ENCODE results near the gene BIK.

DNA sequence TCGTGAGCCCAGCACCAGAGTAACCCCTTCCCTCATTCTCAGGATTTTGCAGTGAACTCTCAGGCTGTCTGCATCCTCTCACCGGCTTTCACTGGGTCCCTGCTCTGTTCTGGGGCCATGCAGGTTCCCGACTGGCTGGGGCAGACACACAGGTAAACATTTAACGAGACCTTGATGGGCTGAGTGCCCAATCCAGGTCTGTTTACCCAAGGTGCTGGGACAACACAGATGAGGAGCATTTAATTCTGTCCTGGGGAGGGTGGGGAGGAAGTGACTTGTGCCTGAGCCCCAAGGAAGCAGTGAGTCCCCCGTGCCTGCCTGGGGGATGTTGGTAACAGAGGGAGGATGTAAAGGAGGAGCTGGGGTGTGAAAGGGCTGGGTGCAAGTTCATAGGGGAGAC, 4.4 kb downstream of the BIK start:
- TF ChIP-seq, protein P1, sequence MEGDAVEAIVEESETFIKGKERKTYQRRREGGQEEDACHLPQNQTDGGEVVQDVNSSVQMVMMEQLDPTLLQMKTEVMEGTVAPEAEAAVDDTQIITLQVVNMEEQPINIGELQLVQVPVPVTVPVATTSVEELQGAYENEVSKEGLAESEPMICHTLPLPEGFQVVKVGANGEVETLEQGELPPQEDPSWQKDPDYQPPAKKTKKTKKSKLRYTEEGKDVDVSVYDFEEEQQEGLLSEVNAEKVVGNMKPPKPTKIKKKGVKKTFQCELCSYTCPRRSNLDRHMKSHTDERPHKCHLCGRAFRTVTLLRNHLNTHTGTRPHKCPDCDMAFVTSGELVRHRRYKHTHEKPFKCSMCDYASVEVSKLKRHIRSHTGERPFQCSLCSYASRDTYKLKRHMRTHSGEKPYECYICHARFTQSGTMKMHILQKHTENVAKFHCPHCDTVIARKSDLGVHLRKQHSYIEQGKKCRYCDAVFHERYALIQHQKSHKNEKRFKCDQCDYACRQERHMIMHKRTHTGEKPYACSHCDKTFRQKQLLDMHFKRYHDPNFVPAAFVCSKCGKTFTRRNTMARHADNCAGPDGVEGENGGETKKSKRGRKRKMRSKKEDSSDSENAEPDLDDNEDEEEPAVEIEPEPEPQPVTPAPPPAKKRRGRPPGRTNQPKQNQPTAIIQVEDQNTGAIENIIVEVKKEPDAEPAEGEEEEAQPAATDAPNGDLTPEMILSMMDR (conservative IDR thresholded peaks at IDR 0.05; ENCODE audit: low read depth, low read length): no peak
- no peak for TF ChIP-seq EZH2 (IDR thresholded peaks at IDR 0.05; ENCODE audit: borderline replicate concordance, low read depth, low read length, poor library complexity, severe bottlenecking)
